NCI-H1092 (cell line): Measurements from ENCODE around the gene LCE1C.

ENCODE experiments used
- DNase-seq: peaks from one replicate; lab custom pipeline; 2025; lab: John Stamatoyannopoulos, UW

Gene LCE1C, protein sequence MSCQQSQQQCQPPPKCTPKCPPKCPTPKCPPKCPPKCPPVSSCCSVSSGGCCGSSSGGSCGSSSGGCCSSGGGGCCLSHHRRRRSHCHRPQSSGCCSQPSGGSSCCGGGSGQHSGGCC

DNA sequence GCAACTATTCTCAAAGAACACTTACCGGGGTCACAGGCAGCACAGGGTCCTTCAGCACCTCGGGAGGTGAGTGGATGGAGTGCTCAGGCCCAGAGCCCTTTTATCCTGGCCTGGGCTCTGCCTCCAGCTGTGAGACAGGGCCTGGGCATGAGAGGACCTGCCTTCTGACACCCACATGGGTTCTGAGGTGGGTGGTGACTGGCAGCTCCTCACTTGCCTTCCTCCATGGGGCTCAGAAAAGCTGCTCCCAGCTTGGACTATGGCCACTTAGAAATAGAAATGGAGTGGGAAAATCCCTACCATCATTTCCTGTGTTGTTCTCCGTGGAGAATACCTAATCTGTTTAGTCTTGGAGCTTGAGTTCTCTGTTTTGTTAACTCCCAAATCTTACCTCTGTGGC lies at the start of gene LCE1C:
LCE1C (minus strand) TSS at position 76 of the 400 bp plus-strand sequence. CDS start 1,173 bp downstream, outside the sequence.
- DNase-seq, result no peak

DNA sequence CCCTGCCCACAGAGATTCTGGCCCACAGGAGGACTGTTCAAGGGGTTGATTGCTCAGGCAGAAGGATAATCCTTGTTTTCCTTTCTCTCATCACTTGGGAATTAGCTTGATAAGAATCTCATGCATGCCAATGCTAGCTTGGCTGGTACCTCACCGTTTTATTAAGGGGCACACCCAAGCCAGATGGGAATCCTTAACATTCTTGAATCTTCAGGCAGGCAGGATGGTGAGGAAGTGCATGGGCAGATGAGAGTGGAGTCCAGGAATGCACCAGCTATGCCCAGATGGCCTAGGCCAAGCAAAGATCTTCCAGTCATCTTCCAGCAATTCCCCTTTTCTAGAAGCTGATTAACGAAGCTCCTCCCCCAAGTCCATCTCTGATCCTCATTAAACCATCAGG lies 49.2 kb upstream of the LCE1C start:
- DNase-seq, result no peak

DNA sequence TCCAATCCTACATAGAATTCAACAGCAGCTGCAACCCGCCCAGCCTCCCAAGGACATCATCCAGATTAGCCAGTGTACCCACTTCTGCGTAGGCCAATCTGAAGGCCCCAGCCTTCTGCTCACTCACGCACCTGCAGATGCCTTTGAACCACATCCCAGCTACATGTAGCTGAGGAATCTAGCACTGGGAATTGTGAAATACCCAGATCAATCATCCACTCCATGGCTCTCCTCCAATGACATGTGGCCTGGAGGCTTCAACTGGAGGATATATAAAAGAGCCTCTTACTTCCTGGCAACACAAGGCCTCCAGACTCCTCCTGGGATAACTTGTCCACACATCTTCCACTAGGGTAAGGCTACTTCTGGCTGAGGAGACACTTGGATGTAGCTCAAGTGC lies 36.1 kb upstream of the LCE1C start, which contains the start of gene LCE6A:
LCE6A (plus strand) TSS at position 301 of the 400 bp plus-strand sequence. CDS start 665 bp downstream, outside the sequence.
- DNase-seq, result no peak

DNA sequence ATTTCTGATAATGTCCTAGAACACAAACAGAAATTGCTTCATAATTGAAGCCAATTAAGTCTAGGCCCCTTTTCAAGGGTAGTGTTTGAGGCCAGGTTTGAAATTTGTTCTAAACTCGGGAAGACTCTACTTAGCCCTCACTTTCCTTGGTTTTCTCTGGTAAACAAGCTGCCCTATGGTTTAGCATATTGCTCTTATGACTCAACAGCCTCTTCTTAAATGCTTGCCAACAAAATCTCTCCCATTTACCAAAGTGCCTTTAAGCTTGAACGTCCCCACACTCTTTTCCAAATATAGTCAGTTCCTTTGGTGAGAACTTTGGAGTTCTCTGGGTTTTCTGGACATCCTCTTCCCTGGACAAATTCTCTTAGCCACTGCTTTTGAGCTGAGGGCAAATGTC lies 30.4 kb upstream of the LCE1C start:
- DNase-seq, result no peak

GRCh38 chr1:152827173-152827572 lies 20.7 kb upstream of the LCE1C start, which contains the start of gene LCE1A:
TSS of gene LCE1A (plus strand) at chr1:152827473. CDS start at chr1:152827473, 0 bp downstream.
- DNase-seq, result no peak

GRCh38 chr1:152824964-152825363 lies 18.5 kb upstream of the LCE1C start:
- DNase-seq, result no peak

DNA sequence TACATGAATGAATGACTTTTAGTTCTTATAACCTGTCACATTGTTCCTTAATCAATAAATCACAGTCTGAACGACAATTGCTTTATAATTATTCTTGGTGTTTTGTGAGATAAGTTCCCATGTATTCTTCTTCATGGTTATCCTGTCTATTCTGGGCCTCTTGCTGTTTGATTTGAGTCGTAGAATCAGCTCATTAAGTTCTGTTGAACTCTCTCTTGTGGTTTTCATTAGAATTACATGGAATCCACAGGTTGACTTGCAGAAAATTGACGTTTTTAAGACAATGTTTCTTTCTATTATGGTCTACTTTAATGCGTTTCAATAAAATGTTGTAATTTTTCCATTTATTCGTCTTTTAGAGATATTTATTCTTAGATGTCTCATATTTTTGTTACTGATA lies 16.8 kb upstream of the LCE1C start:
- no peak for DNase-seq

DNA sequence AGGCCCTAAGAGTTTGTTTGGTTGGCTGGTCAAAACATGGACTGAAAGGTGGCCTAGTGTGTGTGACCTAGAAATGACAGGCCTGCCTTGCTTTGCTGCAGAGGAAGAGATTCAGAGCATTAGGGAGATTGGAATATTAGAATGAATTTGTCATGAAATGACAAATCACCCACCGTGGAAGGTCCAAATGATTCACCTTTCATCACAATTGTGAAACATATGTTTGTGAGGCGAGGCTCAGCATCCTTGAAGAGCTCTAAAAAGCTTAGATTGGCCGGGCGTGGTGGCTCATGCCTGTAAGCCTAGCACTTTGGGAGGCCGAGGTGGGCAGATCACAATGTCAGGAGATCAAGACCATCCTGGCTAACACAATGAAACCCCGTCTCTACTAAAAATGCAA lies 10.9 kb upstream of the LCE1C start:
- no peak for DNase-seq

GRCh38 chr1:152811671-152812070 lies 5.2 kb upstream of the LCE1C start, which contains the start of gene LCE1B:
TSS of gene LCE1B (plus strand) at chr1:152811971. CDS start at chr1:152812447, 476 bp downstream.
- no peak for DNase-seq

GRCh38 chr1:152811050-152811449 lies 4.6 kb upstream of the LCE1C start:
- no peak for DNase-seq

DNA sequence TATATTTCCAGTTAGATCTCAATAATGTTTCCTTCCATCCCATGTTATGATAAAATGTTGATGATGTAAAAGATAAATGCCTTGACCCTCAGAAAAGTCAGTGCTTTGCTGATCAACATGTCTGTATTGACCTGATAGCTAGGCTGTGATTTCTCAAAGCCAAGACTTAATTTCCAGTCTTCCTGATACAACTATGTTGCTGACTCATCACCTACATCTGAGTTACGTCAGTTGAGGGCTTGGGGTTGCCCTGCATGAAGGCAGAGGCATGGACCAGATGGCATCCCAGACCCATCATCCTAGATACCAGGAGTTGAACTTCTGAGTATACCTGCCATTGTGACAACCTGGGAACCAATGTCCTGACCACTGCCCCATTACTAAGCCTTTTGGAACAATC lies 5.1 kb downstream of the LCE1C start:
- no peak for DNase-seq

- DNase-seq, result no peak
Measured at GRCh38 chr1:152796421-152796820, 10.0 kb downstream of the LCE1C start, which contains the start of gene LCE1D. TSS of gene LCE1D (plus strand) at chr1:152796721. CDS start at chr1:152797795, 1,074 bp downstream.

GRCh38 chr1:152795686-152796085 lies 10.8 kb downstream of the LCE1C start:
- DNase-seq, result no peak

DNA sequence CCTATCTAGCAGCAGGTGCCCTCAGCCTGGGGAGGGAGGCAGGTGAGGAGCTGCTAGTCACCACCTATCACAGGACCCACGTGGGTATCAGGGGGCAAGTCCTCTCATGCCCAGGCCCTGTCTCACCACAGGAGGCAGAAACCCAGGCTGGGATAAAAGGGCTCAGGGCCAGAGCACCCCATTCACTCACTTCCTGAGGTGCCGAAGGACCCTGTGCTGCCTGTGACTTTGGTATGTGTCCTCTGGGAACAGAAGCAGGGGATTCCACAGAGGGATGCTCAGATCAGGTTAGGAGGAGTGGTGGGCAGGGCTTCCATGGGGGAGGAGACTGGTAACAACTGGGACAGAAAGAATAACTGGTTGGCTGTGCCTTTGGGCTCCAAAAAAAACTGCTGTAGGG lies 20.4 kb downstream of the LCE1C start, which contains the start of gene LCE1E:
LCE1E (plus strand) TSS at position 181 of the 400 bp plus-strand sequence. CDS start 1,043 bp downstream, outside the sequence.
- no peak for DNase-seq

- no peak for DNase-seq
Measured at GRCh38 chr1:152783095-152783494, 23.4 kb downstream of the LCE1C start.

DNA sequence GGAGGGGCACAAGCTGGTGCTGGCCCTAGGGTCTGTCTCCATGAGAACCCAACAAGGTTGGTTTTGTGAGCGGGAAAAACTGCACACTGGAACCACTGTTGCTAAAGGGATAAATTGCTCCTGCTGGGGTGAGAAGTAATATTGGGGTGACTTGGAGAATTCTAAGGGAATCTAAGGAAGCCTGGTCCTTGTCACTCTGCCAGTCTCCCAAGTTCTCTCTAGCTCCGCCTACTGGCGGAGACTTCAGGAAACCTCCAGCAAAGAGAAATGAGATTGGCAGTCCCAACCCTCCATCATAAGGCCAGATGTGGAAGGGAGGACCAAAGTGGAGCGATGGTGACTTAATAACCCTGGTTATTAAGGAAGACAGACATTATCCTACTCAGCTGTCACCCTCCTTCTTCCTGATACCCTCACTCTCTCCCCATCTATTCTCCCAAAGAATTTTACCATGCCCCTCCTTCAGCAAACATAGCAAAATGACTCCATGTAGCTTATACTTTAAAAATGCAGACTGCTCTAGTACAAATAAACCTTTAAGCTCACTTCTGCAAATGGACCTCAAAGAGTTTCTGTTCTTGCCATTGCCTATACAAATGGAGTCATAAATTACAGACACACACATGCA lies 28.8 kb downstream of the LCE1C start:
- no peak for DNase-seq

GRCh38 chr1:152776361-152776760 lies 30.1 kb downstream of the LCE1C start:
- no peak for DNase-seq

DNA sequence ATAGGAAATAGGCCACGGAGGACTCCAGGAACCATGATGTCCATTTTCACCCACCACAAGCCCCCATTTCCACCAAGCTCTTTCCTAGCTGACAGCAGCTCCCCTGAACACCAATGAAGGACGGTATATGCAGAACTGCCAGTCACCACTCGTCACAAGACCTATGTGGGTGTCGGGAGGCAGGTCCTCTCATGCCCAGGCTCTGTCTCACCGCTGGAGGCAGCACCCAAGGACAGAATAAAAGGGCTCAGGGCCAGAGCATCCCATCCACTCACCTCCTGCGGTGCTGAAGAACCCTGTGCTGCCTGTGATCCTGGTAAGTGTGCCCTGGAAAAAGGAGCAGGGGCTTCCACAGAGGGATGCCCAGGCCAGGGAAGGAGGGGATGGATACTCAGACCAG lies 31.6 kb downstream of the LCE1C start, which contains the start of gene LCE1F:
LCE1F (plus strand) TSS at position 266 of the 400 bp plus-strand sequence. CDS start 1,232 bp downstream, outside the sequence.
- no peak for DNase-seq

DNA sequence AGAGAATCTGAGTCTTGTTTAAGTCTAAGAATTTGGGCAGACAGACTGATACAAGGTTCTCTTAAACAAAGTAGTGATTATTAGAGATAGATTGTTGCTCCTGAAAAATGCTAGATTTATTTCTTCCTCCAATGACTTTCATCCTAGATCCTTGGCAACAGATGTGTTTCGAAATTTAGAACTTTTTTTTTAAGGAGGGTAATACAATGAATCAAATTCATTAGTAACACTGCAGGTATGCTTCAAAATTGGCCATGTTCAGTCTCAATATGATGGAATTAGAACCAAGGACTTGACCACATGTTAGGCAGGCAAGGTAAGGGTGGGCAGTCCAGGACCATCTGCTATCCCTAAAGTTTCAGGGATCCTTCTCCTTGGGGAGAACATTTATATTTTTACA lies 36.0 kb downstream of the LCE1C start:
- DNase-seq, result no peak

DNA sequence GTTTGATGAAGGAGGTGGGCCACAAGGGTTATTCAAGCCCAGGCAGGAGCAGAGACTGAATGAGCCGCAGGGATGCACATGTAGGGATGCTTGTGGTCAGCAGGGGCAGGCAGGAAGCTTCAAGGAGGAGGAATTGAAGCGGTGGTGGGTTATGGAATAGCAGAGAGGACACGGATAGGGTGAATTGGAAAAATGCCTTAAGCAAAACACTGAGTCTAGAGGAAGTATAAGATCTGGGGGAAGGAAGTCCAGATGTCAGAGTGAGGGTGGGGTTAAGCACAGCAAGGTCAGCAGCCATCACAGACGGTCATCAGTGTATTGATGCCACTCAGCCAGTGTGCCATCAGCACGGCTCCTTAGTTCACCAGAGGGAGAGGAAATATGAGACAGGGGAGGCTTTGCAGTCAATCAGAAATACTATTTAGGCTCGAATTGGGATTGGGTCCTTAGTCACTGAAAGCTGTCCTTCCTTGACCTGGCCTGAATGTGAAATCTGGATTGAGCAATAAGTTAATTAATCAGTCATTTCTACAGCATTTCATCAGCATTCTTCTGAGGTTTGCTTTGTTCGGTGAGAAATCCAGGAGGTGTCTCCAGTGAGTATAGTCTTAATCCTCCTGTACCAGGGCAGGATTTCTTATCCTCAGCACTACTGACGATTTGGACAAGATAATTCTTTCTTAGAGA lies 37.5 kb downstream of the LCE1C start:
- DNase-seq, result no peak

GRCh38 chr1:152761609-152762213 lies 44.7 kb downstream of the LCE1C start:
- no peak for DNase-seq

DNA sequence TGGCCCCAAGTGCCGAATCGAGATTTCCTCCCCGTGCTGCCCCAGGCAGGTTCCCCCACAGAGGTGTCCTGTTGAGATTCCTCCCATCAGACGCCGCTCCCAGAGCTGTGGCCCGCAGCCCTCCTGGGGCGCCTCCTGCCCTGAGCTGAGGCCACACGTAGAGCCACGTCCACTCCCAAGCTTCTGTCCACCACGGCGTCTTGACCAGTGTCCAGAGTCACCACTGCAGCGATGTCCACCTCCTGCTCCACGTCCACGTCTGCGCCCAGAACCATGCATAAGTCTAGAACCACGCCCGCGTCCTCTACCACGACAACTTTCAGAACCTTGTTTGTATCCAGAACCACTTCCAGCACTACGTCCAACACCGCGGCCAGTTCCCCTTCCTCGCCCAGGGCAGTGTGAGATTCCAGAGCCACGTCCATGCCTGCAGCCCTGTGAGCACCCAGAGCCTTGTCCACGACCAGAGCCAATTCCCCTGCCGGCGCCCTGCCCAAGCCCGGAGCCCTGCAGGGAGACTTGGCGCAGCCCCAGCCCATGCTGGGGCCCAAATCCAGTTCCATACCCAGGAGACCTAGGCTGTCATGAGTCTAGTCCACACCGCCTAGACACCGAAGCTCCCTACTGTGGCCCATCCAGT lies 45.8 kb downstream of the LCE1C start:
- DNase-seq, result no peak
